Measurements from ENCODE around the gene TOX3.

TOX3 gene

GRCh38 chr16:52393448-52393847 is 153.5 kb downstream of the TOX3 start:
- Mint-ChIP-seq H3K36me3 (no peaks in the 10 kb centered on the region), H3K4me1 (no peaks in the 10 kb centered on the region), H3K9me3 (peaks cover 7% of the 10 kb centered on the region), H3K4me3 (no peak overlapping the region), H3K27ac (no peak overlapping the region), H3K27me3 (no peaks in the 10 kb centered on the region)
- no peak for ATAC-seq

DNA sequence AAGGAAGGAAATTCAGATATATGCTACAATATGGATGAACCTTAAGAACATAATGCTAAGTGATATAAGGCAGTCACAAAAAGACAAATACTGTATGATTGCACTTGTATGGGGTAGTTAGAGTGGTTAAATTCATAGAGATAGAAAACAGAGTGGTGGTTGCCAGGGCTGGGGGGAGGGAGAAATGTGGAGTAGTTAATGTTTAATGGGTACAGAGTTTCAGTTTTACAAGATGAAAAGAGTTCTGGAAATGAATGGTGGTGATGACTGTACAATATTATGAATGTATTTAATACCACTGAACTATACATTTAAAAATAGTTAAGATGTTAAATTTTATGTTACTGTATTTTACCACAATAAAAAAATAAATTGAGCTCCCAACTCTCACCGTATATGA is 157.9 kb downstream of the TOX3 start:
- H3K27ac Mint-ChIP-seq = no peak overlapping the region
- no peak for ATAC-seq
- H3K27me3 Mint-ChIP-seq = no peaks in the 10 kb centered on the region
- no peaks in the 10 kb centered on the region for H3K4me1 Mint-ChIP-seq
- H3K4me3 Mint-ChIP-seq = no peak overlapping the region
- no peaks in the 10 kb centered on the region for H3K36me3 Mint-ChIP-seq
- peaks cover 4% of the 10 kb centered on the region for H3K9me3 Mint-ChIP-seq

Data from stimulated activated memory B cell treated with anti-CD40 and anti-IgM and Interleukin-4, amounts not matched to agents 10 μg/mL and 1 μg/mL and 100 μg/mL, for 72 hours (primary cell).